ENCODE measurements around the gene MED10.

The MED10 gene

GRCh38 chr5:6348476-6349000 is 29.8 kb downstream of the MED10 start:
- no peak for DNase-seq

- DNase-seq, result no peak
Observed at GRCh38 chr5:6347673-6348072, 30.7 kb downstream of the MED10 start.

GRCh38 chr5:6347165-6347564 is 31.2 kb downstream of the MED10 start:
- DNase-seq, result no peak

DNA sequence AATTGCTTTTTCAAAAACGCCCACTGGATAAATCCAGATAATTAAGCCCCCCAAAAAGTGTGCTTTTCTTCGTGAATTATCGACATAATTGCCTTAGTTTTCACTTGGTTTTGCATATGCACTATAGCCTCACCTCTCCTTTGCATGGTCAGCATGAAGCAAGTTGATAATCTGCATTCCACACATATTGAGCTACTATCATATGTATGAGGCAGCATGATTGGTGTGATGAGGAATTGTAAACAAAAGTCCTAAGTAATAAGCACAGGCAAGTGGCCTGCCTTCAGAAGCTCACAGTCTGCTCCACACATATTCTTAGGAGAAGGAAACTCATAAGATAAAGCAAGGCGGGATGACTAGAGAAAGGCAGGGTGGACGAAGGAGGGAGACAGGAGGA is 33.8 kb downstream of the MED10 start:
- DNase-seq, result no peak

- no peak for DNase-seq
Observed at GRCh38 chr5:6343951-6344592, 34.3 kb downstream of the MED10 start.

GRCh38 chr5:6342689-6343315 is 35.5 kb downstream of the MED10 start:
- DNase-seq, result no peak

GRCh38 chr5:6340100-6340499 is 38.2 kb downstream of the MED10 start:
- no peak for DNase-seq

DNA sequence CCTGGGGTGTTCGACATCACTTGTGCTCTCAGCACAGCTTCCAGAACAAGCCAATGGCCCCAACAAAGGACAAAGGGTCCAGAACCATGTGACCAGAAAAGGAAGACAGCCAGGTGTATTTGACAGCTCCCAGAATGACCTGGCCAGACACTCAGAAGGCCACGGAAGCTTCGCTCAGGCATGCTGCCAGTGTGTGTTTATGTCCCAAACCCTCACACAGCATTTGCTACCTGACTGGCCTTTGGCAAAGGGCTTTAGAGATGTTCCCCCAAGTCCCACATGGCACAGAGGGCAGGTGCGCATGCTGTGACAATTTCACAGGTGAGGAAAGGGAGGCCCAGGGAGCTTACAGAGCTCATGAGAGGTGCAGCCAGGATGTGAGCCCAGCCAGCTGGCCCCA is 39.5 kb downstream of the MED10 start:
- DNase-seq, result no peak

DNA sequence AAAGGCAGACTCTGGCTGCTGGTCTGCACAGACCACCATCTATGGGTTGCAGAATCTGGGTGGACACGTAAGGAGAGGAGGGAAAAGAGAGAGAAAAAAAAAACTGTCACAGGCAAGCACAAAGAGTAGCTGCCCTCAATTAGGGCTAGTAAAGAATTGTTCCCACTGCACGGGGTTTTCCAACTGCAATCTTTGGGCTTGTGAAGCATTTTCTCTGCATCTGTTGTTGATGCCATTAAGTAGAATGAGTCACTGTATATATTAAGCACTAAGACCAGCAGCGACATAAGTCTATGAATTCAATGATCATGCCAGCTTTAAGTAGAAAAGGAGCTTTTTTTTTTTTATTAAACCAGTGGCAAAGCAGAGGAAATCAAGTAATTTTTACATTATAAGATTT is 40.2 kb downstream of the MED10 start:
- DNase-seq, result no peak

DNA sequence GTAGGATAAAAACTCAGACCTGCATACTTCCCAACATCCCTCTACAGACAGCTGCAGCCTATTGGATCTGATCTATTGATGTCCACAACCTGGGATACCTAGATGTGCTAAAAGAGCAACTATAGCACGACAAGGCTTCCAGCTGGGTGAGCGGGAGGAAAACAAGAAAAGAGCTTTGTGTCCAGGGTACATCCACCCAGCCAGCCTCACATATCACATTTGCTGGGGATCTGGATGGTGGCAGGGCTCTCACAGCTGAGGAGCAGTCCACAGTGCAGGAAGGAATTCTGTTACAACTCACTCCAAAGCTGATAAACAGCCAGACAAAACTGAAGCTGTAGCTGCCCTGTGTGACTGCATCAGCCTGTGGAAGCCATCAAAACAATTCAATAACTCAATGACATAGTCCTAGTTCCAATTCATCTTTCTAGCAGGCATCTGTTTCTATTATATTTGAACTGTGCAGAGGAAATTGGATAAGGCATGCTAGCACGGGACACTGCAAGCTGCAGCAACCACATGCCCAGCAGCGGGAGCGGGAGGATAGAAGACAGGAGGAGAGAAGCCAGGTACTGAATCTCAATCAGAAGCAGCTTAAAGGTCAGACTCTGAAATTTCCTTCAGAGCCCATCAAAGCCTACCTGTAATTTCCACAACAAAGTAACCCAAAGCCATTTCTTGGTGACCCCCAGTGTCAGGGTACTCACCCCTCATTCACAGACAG is 45.0 kb downstream of the MED10 start:
- DNase-seq, result no peak

GRCh38 chr5:6328173-6328572 is 50.2 kb downstream of the MED10 start:
- DNase-seq, result no peak

DNA sequence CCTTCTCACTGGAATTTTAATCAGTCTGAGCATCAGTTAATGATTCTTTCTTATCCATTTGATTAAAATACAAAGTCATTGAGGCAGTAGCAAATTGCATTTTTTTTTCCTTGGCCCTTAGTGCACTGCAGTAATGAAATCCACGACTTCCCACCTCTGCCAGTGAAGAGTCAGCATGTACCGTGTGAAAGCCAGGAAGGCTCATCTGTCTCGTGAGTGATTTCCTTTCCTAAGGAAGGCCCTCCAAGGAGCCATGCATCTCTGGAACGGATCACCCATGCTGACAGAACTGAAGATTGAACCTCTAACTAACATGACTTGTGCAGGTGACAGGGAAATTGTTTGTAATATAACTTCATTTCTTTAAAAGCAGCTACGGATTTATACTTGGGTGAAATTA is 51.6 kb downstream of the MED10 start:
- no peak for DNase-seq

DNA sequence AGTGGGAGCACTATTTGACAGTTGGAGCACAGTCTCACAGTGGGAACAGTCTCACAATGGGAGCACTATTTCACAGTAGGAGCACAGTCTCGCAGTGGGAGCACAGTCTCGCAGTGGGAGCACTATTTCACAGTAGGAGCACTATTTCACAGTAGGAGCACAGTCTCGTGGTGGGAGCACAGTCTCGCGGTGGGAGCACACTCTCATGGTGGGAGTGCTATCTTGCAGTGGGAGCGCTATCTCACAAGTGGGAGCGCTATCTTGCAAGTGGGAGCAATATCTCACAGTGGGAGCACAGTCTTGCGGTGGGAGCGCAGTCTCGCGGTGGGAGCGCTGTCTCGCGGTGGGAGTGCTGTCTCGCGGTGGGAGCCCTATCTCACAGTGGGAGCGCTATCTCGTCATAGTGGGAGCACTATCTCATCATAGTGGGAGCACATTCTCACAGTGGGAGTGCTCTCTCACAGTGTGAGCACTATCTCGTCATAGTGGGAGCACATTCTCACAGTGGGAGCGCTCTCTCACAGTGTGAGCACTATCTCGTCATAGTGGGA is 56.1 kb downstream of the MED10 start:
- no peak for DNase-seq
